ENCODE measurements around the gene CNTN6.

Gene CNTN6

GRCh38 chr3:1131166-1131565 is 38.3 kb downstream of the CNTN6 start:
- Mint-ChIP-seq H3K9me3 (peaks cover 6% of the 10 kb centered on the region), H3K36me3 (ENCODE audit: low read depth) (no peaks in the 10 kb centered on the region), H3K4me3 (no peak overlapping the region), H3K4me1 (ENCODE audit: low read depth) (no peaks in the 10 kb centered on the region), H3K27me3 (ENCODE audit: low read depth) (no peaks in the 10 kb centered on the region), H3K27ac (no peak overlapping the region)

DNA sequence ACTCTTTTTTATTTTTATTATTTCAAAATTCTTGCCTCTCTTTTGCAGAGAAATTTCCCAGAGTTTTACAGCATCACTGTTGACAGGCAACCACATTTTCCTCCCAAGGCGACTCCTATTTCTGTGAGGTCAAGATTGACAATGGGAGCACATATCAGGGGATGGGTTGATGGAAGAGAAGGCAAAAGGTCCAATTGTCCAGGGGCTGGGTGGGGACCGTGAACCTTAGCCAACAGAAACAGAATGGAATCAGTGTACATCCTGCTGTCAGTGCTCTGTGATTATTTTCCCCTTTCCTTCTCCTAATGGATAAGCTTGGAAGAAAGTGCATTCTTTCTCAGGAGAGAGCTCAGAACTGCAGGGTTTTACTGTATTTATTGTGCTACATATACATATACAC is 42.4 kb downstream of the CNTN6 start:
- peaks cover 9% of the 10 kb centered on the region for H3K9me3 Mint-ChIP-seq
- no peaks in the 10 kb centered on the region for H3K36me3 Mint-ChIP-seq (ENCODE audit: low read depth)
- H3K4me1 Mint-ChIP-seq (ENCODE audit: low read depth), result no peaks in the 10 kb centered on the region
- H3K4me3 Mint-ChIP-seq, result no peak overlapping the region
- H3K27ac Mint-ChIP-seq, result no peak overlapping the region
- no peaks in the 10 kb centered on the region for H3K27me3 Mint-ChIP-seq (ENCODE audit: low read depth)

GRCh38 chr3:1138036-1138435 is 45.2 kb downstream of the CNTN6 start:
- Mint-ChIP-seq H3K4me1 (ENCODE audit: low read depth) (no peaks in the 10 kb centered on the region), H3K27ac (no peak overlapping the region), H3K4me3 (no peak overlapping the region), H3K36me3 (ENCODE audit: low read depth) (no peaks in the 10 kb centered on the region), H3K9me3 (peaks cover 9% of the 10 kb centered on the region), H3K27me3 (ENCODE audit: low read depth) (no peaks in the 10 kb centered on the region)

DNA sequence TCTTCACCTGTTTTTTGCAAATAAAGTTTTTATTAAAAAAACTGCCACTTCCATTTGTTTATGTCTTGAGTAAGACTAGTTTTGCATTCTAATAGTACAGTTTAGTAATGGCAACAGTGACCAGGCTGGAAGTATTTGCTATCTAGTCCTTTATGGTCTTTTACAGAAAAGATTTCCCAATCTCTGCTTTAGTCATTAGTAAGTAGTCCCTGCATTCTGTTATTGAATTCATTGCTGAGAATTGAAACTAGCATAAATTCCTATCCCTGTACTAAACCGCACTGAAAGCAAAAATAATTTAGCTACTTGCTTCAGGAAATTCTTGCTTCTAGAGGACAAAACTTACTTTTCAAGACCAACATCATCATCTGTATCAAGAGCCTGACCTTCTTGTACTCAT is 46.2 kb downstream of the CNTN6 start:
- Mint-ChIP-seq H3K9me3 (peaks cover 7% of the 10 kb centered on the region), H3K4me1 (ENCODE audit: low read depth) (no peaks in the 10 kb centered on the region), H3K4me3 (no peak overlapping the region), H3K36me3 (ENCODE audit: low read depth) (no peaks in the 10 kb centered on the region), H3K27me3 (ENCODE audit: low read depth) (no peaks in the 10 kb centered on the region), H3K27ac (no peak overlapping the region)

GRCh38 chr3:1147326-1147725 is 54.5 kb downstream of the CNTN6 start:
- Mint-ChIP-seq H3K36me3 (ENCODE audit: low read depth) (no peaks in the 10 kb centered on the region), H3K4me1 (ENCODE audit: low read depth) (no peaks in the 10 kb centered on the region), H3K27ac (no peak overlapping the region), H3K4me3 (no peak overlapping the region), H3K9me3 (peaks cover 9% of the 10 kb centered on the region), H3K27me3 (ENCODE audit: low read depth) (no peaks in the 10 kb centered on the region)

DNA sequence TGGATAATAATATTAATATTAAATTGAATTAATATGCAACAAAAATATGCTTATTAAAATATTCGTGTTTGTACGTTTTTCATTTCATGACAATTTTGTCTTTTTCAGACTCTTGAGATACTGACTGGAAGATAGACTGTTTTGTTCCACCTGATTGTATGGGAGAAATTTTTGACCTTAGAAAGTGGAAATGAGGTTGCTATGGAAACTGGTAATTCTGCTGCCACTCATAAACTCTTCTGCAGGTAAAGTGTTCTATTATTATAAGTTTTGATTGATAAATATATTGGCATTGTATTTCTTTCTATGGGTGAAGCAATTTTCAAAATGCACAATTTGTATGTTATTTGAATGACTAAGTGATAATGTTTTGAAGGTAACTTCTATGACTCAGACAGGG is 55.0 kb downstream of the CNTN6 start:
- H3K27ac Mint-ChIP-seq, result no peak overlapping the region

DNA sequence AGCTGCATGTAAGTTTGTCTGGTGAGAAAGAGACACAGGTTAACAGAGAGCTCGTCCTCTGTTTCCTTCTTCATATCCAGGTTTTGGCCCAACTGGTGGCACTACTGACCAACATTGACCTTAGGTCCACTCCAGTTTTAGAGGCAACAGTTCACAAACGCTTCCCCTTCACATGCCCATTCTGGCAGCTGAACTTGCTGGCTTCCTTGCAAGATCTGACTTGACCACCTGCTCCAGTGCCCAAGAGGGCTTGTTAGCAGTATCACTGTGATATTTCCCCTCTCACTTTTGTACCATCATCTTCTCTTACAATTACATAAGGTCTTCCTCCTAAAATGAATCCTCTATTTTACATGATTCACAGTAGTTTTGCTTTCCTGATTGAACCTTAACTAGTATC is 71.3 kb downstream of the CNTN6 start:
- no peak overlapping the region for H3K27ac Mint-ChIP-seq

More for the DNA sequence above, 55.0 kb downstream of the CNTN6 start:
- H3K36me3 Mint-ChIP-seq (ENCODE audit: low read depth), result no peaks in the 10 kb centered on the region
- no peak overlapping the region for H3K4me3 Mint-ChIP-seq
- H3K9me3 Mint-ChIP-seq, result peaks cover 9% of the 10 kb centered on the region
- no peaks in the 10 kb centered on the region for H3K4me1 Mint-ChIP-seq (ENCODE audit: low read depth)
- H3K27me3 Mint-ChIP-seq (ENCODE audit: low read depth), result no peaks in the 10 kb centered on the region

GRCh38 chr3:1171320-1171719 is 78.5 kb downstream of the CNTN6 start:
- Mint-ChIP-seq H3K4me1 (ENCODE audit: low read depth) (no peaks in the 10 kb centered on the region), H3K27me3 (ENCODE audit: low read depth) (no peaks in the 10 kb centered on the region), H3K36me3 (ENCODE audit: low read depth) (no peaks in the 10 kb centered on the region), H3K9me3 (peaks cover 3% of the 10 kb centered on the region), H3K27ac (no peak overlapping the region), H3K4me3 (no peak overlapping the region)

More for the DNA sequence above, 71.3 kb downstream of the CNTN6 start:
- Mint-ChIP-seq H3K27me3 (ENCODE audit: low read depth) (no peaks in the 10 kb centered on the region), H3K9me3 (peaks cover 9% of the 10 kb centered on the region), H3K4me3 (no peak overlapping the region), H3K36me3 (ENCODE audit: low read depth) (no peaks in the 10 kb centered on the region), H3K4me1 (ENCODE audit: low read depth) (no peaks in the 10 kb centered on the region)

DNA sequence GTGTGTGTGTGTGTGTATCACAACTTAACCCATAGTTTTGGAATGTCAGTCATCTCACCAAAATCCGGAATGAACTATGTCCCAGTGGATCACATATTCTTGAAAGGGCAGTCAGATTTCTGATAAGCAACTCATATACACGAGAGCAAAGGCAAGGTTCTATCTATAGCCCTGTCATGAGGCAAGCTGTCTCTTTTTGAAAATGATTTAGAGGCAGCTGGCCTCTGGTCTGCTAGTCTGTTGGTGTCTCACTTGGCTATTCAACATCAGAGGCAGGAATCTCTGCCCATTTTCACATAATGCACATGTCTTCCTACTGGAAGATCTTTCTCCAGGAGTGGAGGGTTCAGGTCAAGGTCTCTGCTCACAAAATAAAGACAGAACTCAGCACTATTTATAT is 79.8 kb downstream of the CNTN6 start:
- H3K4me1 Mint-ChIP-seq (ENCODE audit: low read depth), result no peaks in the 10 kb centered on the region

GRCh38 chr3:1179146-1179545 is 86.3 kb downstream of the CNTN6 start:
- H3K4me3 Mint-ChIP-seq, result no peak overlapping the region
- no peaks in the 10 kb centered on the region for H3K27me3 Mint-ChIP-seq (ENCODE audit: low read depth)
- H3K9me3 Mint-ChIP-seq, result peaks cover 5% of the 10 kb centered on the region
- H3K36me3 Mint-ChIP-seq (ENCODE audit: low read depth), result no peaks in the 10 kb centered on the region
- H3K27ac Mint-ChIP-seq, result no peak overlapping the region
- no peaks in the 10 kb centered on the region for H3K4me1 Mint-ChIP-seq (ENCODE audit: low read depth)

More for the DNA sequence above, 79.8 kb downstream of the CNTN6 start:
- H3K27me3 Mint-ChIP-seq (ENCODE audit: low read depth), result no peaks in the 10 kb centered on the region
- no peak overlapping the region for H3K4me3 Mint-ChIP-seq
- H3K27ac Mint-ChIP-seq, result no peak overlapping the region
- peaks cover 3% of the 10 kb centered on the region for H3K9me3 Mint-ChIP-seq
- H3K36me3 Mint-ChIP-seq (ENCODE audit: low read depth), result no peaks in the 10 kb centered on the region

DNA sequence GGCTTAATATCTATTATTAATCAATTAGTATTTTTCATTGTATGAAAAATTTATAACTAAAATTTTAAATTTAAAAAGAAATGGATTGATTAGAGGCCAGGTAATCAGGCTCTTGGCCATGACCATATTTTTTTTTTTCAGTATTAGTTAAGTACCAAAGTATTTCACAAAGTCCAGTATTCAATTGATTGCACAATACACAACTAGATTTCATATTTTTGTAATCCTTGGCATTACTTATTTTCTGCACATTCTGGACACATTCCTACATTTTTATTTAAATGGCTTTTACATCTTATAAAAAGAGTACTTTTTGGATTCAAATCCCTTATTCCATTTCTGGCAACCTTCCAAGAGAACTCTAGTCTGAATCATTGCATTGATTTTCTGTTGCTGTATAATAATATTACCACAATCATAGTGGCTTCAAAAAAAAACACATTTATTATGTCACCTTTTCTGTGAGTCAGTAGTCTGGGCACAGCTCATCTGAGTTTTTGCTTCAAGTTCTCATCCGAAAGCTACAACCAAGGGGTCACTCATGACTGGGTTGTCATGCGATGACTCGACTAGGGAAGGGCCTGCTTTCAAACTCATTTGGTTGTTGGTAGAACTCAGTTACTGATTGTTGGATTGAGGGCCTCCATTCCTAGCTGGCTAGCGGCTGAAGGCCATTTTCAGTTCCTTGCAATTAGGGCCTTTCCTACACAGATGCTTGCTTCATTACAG is 90.7 kb downstream of the CNTN6 start:
- Mint-ChIP-seq H3K9me3 (peaks cover 5% of the 10 kb centered on the region), H3K27ac (no peak overlapping the region), H3K4me3 (no peak overlapping the region)

GRCh38 chr3:1190569-1190968 is 97.7 kb downstream of the CNTN6 start:
- Mint-ChIP-seq H3K4me3 (no peak overlapping the region), H3K27ac (no peak overlapping the region), H3K4me1 (ENCODE audit: low read depth) (no peaks in the 10 kb centered on the region), H3K27me3 (ENCODE audit: low read depth) (no peaks in the 10 kb centered on the region), H3K9me3 (no peaks in the 10 kb centered on the region), H3K36me3 (ENCODE audit: low read depth) (no peaks in the 10 kb centered on the region)

More for the DNA sequence above, 90.7 kb downstream of the CNTN6 start:
- Mint-ChIP-seq H3K4me1 (ENCODE audit: low read depth) (no peaks in the 10 kb centered on the region), H3K27me3 (ENCODE audit: low read depth) (no peaks in the 10 kb centered on the region), H3K36me3 (ENCODE audit: low read depth) (no peaks in the 10 kb centered on the region)

GRCh38 chr3:1191026-1191425 is 98.2 kb downstream of the CNTN6 start:
- H3K4me3 Mint-ChIP-seq, result no peak overlapping the region
- no peak overlapping the region for H3K27ac Mint-ChIP-seq
- no peaks in the 10 kb centered on the region for H3K4me1 Mint-ChIP-seq (ENCODE audit: low read depth)

GRCh38 chr3:1195947-1196346 is 103.1 kb downstream of the CNTN6 start:
- Mint-ChIP-seq H3K36me3 (ENCODE audit: low read depth) (no peaks in the 10 kb centered on the region), H3K4me1 (ENCODE audit: low read depth) (no peaks in the 10 kb centered on the region), H3K27me3 (ENCODE audit: low read depth) (no peaks in the 10 kb centered on the region)

More at GRCh38 chr3:1191026-1191425, 98.2 kb downstream of the CNTN6 start:
- Mint-ChIP-seq H3K9me3 (no peaks in the 10 kb centered on the region), H3K36me3 (ENCODE audit: low read depth) (no peaks in the 10 kb centered on the region), H3K27me3 (ENCODE audit: low read depth) (no peaks in the 10 kb centered on the region)

DNA sequence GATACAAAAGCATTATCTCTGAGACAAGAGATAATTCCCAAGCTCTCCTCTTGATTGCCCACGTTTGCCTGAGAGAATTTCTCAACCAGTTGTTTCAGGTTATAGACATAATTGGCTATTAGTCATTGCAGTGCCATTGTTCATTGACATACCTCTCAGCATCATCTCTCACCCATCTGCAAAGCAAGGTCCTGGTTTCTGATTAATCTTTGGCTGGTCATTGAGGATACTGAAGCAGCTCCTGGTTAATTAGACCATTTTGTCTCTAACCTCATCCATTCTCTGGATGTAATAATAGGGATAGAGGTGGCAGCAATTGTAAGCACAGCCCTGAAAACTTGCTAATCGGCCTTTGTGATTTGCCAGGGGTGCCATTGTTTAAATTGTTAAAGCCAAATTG is 104.2 kb downstream of the CNTN6 start:
- H3K4me3 Mint-ChIP-seq, result no peak overlapping the region
- H3K4me1 Mint-ChIP-seq (ENCODE audit: low read depth), result no peaks in the 10 kb centered on the region
- no peaks in the 10 kb centered on the region for H3K36me3 Mint-ChIP-seq (ENCODE audit: low read depth)
- H3K9me3 Mint-ChIP-seq, result peaks cover 3% of the 10 kb centered on the region
- no peaks in the 10 kb centered on the region for H3K27me3 Mint-ChIP-seq (ENCODE audit: low read depth)
- no peak overlapping the region for H3K27ac Mint-ChIP-seq

More at GRCh38 chr3:1195947-1196346, 103.1 kb downstream of the CNTN6 start:
- Mint-ChIP-seq H3K4me3 (no peak overlapping the region), H3K9me3 (peaks cover 3% of the 10 kb centered on the region), H3K27ac (no peak overlapping the region)

Data from T-helper 1 cell treated with Interleukin-12 subunit alpha and Interleukin-12 subunit beta and Interleukin-4 antibody, amounts not matched to agents 30 μg/mL and 1 μg/mL, for 36 hours (primary cell).